Measurements from ENCODE around the gene SUMF1. TPM values are rescaled to one million over a fixed set of nuclear protein-coding genes. Genes with fewer than 3 reads are reported as not detected.
A peak's percentile ranks its signal among the peaks of the same experiment; 100 is the strongest.

SUMF1 gene
- total and polyA plus RNA-seq, 5 donors = 7.8 to 14.4 (median 10.9) TPM

DNA sequence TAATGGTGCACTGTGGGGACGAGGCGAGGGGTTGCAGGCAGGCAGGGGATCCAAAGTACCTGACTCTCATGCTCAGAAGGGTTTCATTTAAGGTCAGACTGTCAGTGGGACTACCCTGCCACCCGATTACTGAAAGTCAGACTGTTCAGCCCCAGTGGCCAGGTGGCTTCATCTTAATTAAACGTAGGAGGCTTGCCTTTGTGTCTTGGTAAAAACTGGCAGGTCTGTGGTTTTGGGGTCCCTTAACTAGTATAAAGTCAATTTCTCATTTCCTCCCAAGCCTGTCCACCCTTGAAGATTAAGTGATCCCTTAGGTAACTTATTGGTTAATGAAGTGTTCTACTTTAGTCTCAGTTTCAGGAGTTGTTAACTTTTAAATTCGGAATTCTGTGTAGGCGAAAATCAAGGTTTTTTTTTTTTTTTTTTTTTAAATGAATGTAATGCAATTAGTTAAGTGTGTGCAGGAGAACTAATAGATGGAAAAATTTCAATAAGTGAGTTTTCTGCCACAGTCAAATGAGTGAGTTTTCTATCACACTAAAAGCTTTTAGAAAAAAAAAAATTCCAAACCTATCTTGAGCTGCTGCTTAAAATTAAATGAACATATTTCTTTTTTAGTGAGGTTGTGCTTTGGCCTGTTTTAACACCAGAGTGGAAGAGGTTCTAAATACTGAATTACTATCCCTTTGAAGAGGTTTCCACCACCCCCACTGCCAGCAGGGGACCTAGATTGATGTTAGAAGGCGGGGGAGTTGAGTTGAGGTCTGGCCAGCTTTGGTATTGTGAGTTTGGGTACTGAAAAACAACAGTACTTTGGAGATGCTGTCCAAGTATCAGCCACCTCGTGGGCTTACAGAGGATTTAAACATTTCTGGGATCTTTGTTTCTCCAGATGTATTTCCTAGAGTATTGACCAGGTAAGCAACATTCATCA lies 41.2 kb upstream of the SUMF1 start:
- Histone ChIP-seq H3K4me1 (ENCODE audit: control insufficient read depth, insufficient read depth, low read length) (no peaks in the 10 kb centered on the region), H3K4me3 (ENCODE audit: low read length) (no peak overlapping the region), H3K27me3 (ENCODE audit: control insufficient read depth, insufficient read depth) (no peaks in the 10 kb centered on the region), H3K27ac (ENCODE audit: low read length) (no peak overlapping the region), H3K9me3 (ENCODE audit: control insufficient read depth, low read length) (no peaks in the 10 kb centered on the region)
- DNase-seq = no peak
- intact Hi-C loops (cut with DNase I) = loop anchor here in 1 of 4 donors (10.0 kb wide), 1 partner anchor 116 kb away; no protein-coding TSS in a partner anchor
- 82% methylated on average over 8 of the region's 8 CpGs for WGBS
- no peak for ATAC-seq

DNA sequence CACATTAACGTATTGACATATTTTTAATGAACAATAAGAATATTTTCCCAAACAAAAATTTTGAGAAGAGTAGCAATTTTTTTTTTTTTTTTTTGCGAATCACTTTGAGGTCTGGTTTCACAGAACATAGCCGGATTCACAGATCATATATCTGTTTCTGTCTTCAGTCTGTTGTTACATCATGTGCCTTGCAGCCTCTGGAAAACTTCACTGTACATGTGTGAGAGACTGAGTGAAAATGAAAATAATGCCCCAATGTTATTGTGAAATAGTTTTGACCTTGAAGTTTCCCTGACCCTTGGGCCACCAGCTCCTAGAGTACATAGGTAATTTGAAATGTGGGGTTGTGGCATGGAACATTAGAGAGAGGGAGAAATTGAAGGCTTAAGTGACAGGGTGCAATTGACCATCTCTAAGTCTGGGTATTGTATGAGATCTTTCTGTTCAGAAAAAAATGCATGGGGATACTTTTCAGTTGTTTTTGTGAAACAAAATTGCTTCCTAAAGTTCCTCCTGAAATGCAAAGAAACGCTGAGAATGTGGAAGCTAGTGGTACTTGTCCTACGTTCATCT lies 40.0 kb upstream of the SUMF1 start:
- H3K4me1 ChIP-seq (ENCODE audit: control insufficient read depth, insufficient read depth, low read length) = no peaks in the 10 kb centered on the region
- intact Hi-C loops (cut with DNase I) = loop anchor here in 1 of 4 donors (10.0 kb wide), 1 partner anchor 118 kb away; no protein-coding TSS in a partner anchor
- H3K9me3 ChIP-seq (ENCODE audit: control insufficient read depth, low read length) = no peaks in the 10 kb centered on the region
- DNase-seq = no peak
- H3K27ac ChIP-seq (ENCODE audit: low read length) = no peak overlapping the region
- WGBS = 72% methylated on average over 5 of the region's 5 CpGs
- H3K27me3 ChIP-seq (ENCODE audit: control insufficient read depth, insufficient read depth) = no peaks in the 10 kb centered on the region
- no peak for ATAC-seq
- no peak overlapping the region for H3K4me3 ChIP-seq (ENCODE audit: low read length)

GRCh38 chr3:4506559-4507023 lies 39.5 kb upstream of the SUMF1 start:
- Histone ChIP-seq H3K4me3 (ENCODE audit: low read length) (no peak overlapping the region), H3K27me3 (ENCODE audit: control insufficient read depth, insufficient read depth) (no peaks in the 10 kb centered on the region), H3K4me1 (ENCODE audit: control insufficient read depth, insufficient read depth, low read length) (no peaks in the 10 kb centered on the region), H3K27ac (ENCODE audit: low read length) (no peak overlapping the region), H3K9me3 (ENCODE audit: control insufficient read depth, low read length) (no peaks in the 10 kb centered on the region)
- DNase-seq (no peak), ATAC-seq (no peak)
- WGBS = 85% methylated on average over 2 of the region's 2 CpGs
- intact Hi-C loops (cut with DNase I) = loop anchor here in 1 of 4 donors (10.0 kb wide), 1 partner anchor 118 kb away; no protein-coding TSS in a partner anchor

GRCh38 chr3:4505688-4506558 lies 38.9 kb upstream of the SUMF1 start:
- DNase-seq = no peak
- no peak overlapping the region for H3K27ac ChIP-seq (ENCODE audit: low read length)
- 91% methylated on average over 6 of the region's 6 CpGs for WGBS
- H3K9me3 ChIP-seq (ENCODE audit: control insufficient read depth, low read length) = no peaks in the 10 kb centered on the region
- no peaks in the 10 kb centered on the region for H3K27me3 ChIP-seq (ENCODE audit: control insufficient read depth, insufficient read depth)
- H3K4me1 ChIP-seq (ENCODE audit: control insufficient read depth, insufficient read depth, low read length) = no peaks in the 10 kb centered on the region
- no peak for ATAC-seq
- intact Hi-C loops (cut with DNase I) = loop anchor here in 1 of 4 donors (10.0 kb wide), 1 partner anchor 119 kb away; no protein-coding TSS in a partner anchor
- no peak overlapping the region for H3K4me3 ChIP-seq (ENCODE audit: low read length)

DNA sequence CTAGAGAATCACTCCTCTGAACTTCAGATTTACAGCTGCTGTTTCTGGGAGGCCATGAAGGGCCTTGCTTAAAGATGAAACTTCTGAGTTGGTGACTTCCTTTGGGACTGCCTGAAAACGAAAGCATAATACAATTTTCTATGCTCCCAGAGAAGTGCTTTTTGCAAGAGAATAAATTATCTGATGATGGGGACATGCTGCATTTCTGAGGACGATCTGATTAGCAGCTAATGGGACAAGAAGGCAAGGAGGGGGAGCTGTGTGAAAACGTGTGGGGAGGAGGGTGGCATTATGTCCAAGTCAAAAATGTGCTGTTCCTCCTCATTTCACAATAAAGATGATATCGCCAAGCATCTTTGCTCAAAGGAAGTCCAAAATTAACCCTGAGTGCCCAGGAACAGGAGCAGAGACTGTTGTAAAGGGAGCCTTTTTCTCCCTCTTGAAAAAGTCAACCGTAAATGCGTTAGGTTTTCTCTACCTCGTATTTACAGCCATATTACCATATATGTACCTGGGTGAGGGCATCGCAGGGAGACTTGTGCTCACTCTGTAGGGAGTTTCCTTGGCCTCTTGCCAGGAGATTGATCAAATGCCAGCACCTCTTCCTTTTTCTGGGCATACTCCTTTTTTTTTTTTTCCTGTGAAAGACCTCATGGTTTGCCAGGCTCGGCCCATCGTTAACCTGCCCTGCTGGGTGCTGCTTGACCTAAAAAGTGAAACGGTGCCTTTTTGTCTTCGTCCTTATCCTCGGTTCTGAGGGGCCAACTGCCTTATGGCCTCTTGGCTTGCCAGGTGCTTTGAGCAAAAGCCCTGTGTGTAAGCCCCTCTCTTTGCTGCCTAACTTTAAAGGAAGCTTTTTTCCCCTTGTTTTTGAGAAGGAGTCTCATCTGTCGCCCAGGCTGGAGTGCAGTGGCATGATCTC lies 37.5 kb upstream of the SUMF1 start:
- 39% methylated on average over 14 of the region's 14 CpGs for WGBS
- no peaks in the 10 kb centered on the region for H3K4me1 ChIP-seq (ENCODE audit: control insufficient read depth, insufficient read depth, low read length)

GRCh38 chr3:4503050-4503449 lies 36.0 kb upstream of the SUMF1 start:
- H3K27ac ChIP-seq (ENCODE audit: low read length) = no peak overlapping the region
- 80% methylated on average over 5 of the region's 5 CpGs for WGBS
- no peak for DNase-seq

More for the DNA sequence above, 37.5 kb upstream of the SUMF1 start:
- Histone ChIP-seq H3K27me3 (ENCODE audit: control insufficient read depth, insufficient read depth) (no peaks in the 10 kb centered on the region), H3K27ac (ENCODE audit: low read length) (peak overlapping the region; percentile 31), H3K4me3 (ENCODE audit: low read length) (no peak overlapping the region), H3K9me3 (ENCODE audit: control insufficient read depth, low read length) (no peaks in the 10 kb centered on the region)
- ATAC-seq = peak; percentile 35 to 55
- intact Hi-C loops (cut with DNase I) = loop anchor here in 1 of 4 donors (10.0 kb wide), 1 partner anchor 120 kb away; no protein-coding TSS in a partner anchor
- peak in 2 of 3 donors; percentile 27 to 47 for DNase-seq

GRCh38 chr3:4501927-4502326 lies 34.9 kb upstream of the SUMF1 start:
- 81% methylated on average over 9 of the region's 9 CpGs for WGBS
- Histone ChIP-seq H3K4me1 (ENCODE audit: control insufficient read depth, insufficient read depth, low read length) (no peaks in the 10 kb centered on the region), H3K27me3 (ENCODE audit: control insufficient read depth, insufficient read depth) (no peaks in the 10 kb centered on the region), H3K4me3 (ENCODE audit: low read length) (no peak overlapping the region), H3K9me3 (ENCODE audit: control insufficient read depth, low read length) (no peaks in the 10 kb centered on the region), H3K27ac (ENCODE audit: low read length) (no peak overlapping the region)
- intact Hi-C loops (cut with DNase I) = loop anchor here in 1 of 4 donors (10.0 kb wide), 1 partner anchor 123 kb away; no protein-coding TSS in a partner anchor
- DNase-seq (no peak), ATAC-seq (no peak)

More at GRCh38 chr3:4503050-4503449, 36.0 kb upstream of the SUMF1 start:
- Histone ChIP-seq H3K4me3 (ENCODE audit: low read length) (no peak overlapping the region), H3K27me3 (ENCODE audit: control insufficient read depth, insufficient read depth) (no peaks in the 10 kb centered on the region), H3K9me3 (ENCODE audit: control insufficient read depth, low read length) (no peaks in the 10 kb centered on the region), H3K4me1 (ENCODE audit: control insufficient read depth, insufficient read depth, low read length) (no peaks in the 10 kb centered on the region)
- intact Hi-C loops (cut with DNase I) = loop anchor here in 1 of 4 donors (10.0 kb wide), 1 partner anchor 122 kb away; no protein-coding TSS in a partner anchor
- no peak for ATAC-seq

DNA sequence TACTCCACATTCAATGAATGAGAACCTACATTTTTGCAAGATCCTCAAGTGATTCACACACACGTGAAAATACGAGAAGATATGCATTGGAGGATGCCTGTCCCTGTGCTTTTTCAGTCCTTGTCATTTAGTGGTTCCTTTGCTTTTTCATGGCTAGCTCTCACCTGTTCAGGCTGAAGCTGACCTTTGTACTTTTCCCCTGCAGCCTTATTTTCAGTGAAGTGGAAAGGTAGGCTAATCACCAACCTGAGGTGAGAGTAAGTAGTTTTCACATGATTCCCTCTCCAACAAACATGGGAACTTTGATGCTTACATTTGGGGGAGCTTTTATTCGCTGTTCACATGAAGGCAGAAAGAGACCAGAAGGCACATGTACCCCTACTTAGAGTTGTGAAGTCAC lies 34.4 kb upstream of the SUMF1 start:
- no peaks in the 10 kb centered on the region for H3K4me1 ChIP-seq (ENCODE audit: control insufficient read depth, insufficient read depth, low read length)
- H3K9me3 ChIP-seq (ENCODE audit: control insufficient read depth, low read length) = no peaks in the 10 kb centered on the region
- intact Hi-C loops (cut with DNase I) = loop anchor here in 1 of 4 donors (10.0 kb wide), 1 partner anchor 123 kb away; no protein-coding TSS in a partner anchor
- ATAC-seq (no peak), DNase-seq (no peak)
- no peaks in the 10 kb centered on the region for H3K27me3 ChIP-seq (ENCODE audit: control insufficient read depth, insufficient read depth)
- WGBS = 91% methylated on average over 3 of the region's 3 CpGs
- H3K4me3 ChIP-seq (ENCODE audit: low read length) = no peak overlapping the region
- no peak overlapping the region for H3K27ac ChIP-seq (ENCODE audit: low read length)

DNA sequence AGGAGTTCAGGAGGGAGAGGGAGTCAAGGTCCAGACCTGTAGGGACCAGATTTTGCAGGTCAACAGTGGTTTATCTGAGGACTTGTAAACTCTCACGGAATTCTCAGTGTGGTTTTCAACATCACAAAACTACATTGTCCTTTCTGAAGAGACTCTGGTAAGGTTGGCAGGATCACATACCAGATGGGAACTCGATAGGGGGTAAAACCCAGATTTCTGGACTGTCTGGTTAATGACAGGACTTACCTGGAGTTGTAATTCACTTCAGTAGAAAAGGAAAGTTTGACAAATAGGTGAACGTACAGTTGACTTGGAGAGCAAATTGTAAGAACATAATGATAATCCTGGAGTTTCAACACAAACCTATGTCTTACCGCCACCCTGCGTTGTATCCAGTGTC lies 31.4 kb upstream of the SUMF1 start:
- intact Hi-C loops (cut with DNase I) = loop anchor here in 3 of 4 donors (5.0 to 10.0 kb wide), 4 partner anchors 84 to 144 kb away; no protein-coding TSS in a partner anchor
- Histone ChIP-seq H3K4me1 (ENCODE audit: control insufficient read depth, insufficient read depth, low read length) (peaks cover 2% of the 10 kb centered on the region), H3K27ac (ENCODE audit: low read length) (no peak overlapping the region), H3K4me3 (ENCODE audit: low read length) (no peak overlapping the region), H3K27me3 (ENCODE audit: control insufficient read depth, insufficient read depth) (no peaks in the 10 kb centered on the region), H3K9me3 (ENCODE audit: control insufficient read depth, low read length) (no peaks in the 10 kb centered on the region)
- DNase-seq = no peak
- ATAC-seq = no peak
- 82% methylated on average over 5 of the region's 5 CpGs for WGBS
